Panc1 (cell line): ENCODE data around the gene MARK2.

Experiments used
- POLR2AphosphoS5 ChIP-seq: IDR thresholded peaks from 2 replicates; pipeline ENCODE4 v1.6.1; 2012; ENCODE audit warnings: mild to moderate bottlenecking, low read depth, low read length, moderate library complexity
- SIN3A ChIP-seq: IDR thresholded peaks from 2 replicates; pipeline ENCODE4 v1.6.1; 2012; ENCODE audit warnings: low read depth, mild to moderate bottlenecking, low read length, moderate library complexity, borderline replicate concordance; ENCODE audit not compliant: insufficient read depth
- TF ChIP-seq, protein P1 (sequence below): fragments of 450-650 bp; IDR thresholded peaks from 2 replicates; pipeline ENCODE4 v1.5.1; 2017; ENCODE audit warnings: mild to moderate bottlenecking
- TF ChIP-seq, protein P2 (sequence below), 2 experiments: IDR thresholded peaks; 2 replicates each; pipeline ENCODE4 v1.6.1; 2011 to 2012; ENCODE audit warnings: low read depth in 2 of 2, control low read depth in 1 of 2, low read length in 1 of 2, mild to moderate bottlenecking in 1 of 2, moderate library complexity in 1 of 2; ENCODE audit not compliant: insufficient read depth in 1 of 2

DNA sequence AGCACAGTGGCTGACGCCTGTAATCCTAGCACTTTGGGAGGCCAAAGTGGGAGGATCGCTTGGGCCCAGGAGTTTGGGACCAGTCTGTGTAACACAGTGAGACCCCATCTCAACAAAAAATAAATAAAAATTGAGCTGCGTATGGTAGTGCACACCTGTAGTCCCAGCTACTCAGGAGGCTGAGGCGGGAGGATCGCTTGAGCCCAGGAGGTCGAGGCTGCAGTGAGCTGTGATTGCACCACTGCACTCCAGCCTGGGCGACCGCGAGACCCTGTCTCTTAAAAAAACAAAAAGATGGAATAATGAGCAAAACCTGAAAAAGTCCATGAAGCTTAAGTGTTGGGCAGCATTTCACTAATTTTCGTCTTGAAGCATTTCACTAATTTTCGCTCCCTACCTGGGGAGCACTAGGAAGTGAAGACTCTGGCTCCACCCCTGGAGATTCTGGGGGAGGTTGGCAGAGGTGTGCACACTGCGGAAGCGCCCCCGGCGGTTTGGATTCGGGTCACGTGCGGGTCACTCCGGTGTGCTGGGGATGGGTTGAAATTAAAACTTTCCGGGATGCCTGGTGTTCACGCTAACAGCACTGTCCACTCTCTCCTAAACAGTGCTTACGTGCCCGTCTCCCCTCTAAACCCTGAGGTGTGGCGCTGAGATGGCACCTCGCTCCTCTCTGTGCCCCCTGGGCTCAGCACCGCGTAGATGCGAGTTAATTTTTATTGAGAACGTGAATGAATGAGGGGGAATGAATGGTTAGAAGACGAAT lies 99.0 kb downstream of the MARK2 start:
- TF ChIP-seq, protein P1, sequence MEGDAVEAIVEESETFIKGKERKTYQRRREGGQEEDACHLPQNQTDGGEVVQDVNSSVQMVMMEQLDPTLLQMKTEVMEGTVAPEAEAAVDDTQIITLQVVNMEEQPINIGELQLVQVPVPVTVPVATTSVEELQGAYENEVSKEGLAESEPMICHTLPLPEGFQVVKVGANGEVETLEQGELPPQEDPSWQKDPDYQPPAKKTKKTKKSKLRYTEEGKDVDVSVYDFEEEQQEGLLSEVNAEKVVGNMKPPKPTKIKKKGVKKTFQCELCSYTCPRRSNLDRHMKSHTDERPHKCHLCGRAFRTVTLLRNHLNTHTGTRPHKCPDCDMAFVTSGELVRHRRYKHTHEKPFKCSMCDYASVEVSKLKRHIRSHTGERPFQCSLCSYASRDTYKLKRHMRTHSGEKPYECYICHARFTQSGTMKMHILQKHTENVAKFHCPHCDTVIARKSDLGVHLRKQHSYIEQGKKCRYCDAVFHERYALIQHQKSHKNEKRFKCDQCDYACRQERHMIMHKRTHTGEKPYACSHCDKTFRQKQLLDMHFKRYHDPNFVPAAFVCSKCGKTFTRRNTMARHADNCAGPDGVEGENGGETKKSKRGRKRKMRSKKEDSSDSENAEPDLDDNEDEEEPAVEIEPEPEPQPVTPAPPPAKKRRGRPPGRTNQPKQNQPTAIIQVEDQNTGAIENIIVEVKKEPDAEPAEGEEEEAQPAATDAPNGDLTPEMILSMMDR = no peak
- TF ChIP-seq SIN3A = no peak
- no peak for TF ChIP-seq POLR2AphosphoS5
- TF ChIP-seq, protein P2, sequence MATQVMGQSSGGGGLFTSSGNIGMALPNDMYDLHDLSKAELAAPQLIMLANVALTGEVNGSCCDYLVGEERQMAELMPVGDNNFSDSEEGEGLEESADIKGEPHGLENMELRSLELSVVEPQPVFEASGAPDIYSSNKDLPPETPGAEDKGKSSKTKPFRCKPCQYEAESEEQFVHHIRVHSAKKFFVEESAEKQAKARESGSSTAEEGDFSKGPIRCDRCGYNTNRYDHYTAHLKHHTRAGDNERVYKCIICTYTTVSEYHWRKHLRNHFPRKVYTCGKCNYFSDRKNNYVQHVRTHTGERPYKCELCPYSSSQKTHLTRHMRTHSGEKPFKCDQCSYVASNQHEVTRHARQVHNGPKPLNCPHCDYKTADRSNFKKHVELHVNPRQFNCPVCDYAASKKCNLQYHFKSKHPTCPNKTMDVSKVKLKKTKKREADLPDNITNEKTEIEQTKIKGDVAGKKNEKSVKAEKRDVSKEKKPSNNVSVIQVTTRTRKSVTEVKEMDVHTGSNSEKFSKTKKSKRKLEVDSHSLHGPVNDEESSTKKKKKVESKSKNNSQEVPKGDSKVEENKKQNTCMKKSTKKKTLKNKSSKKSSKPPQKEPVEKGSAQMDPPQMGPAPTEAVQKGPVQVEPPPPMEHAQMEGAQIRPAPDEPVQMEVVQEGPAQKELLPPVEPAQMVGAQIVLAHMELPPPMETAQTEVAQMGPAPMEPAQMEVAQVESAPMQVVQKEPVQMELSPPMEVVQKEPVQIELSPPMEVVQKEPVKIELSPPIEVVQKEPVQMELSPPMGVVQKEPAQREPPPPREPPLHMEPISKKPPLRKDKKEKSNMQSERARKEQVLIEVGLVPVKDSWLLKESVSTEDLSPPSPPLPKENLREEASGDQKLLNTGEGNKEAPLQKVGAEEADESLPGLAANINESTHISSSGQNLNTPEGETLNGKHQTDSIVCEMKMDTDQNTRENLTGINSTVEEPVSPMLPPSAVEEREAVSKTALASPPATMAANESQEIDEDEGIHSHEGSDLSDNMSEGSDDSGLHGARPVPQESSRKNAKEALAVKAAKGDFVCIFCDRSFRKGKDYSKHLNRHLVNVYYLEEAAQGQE (IDR thresholded peaks at IDR 0.05; ENCODE audit: insufficient read depth in 1 of 2, low read depth in 2 of 2, low read length in 1 of 2) = no peak
